T-cell (primary cell): ENCODE results near the gene COL13A1. TPM values are rescaled to one million over a fixed set of nuclear protein-coding genes. Genes with fewer than 3 reads are reported as not detected.

Experiments used
- ATAC-seq, 4 experiments: fragments of 200-7000 bp in 3 of 4; fragments of 150-1000 bp in 1 of 4; cut with Tn5 transposase; replicated peaks in 1 of 4; 1 replicate in 3 of 4; 2 replicates in 1 of 4; pipeline ENCODE4 v1.10.0; 2021; ENCODE audit warnings: moderate library complexity in 3 of 4, mild to moderate bottlenecking in 2 of 4, moderate number of reproducible peaks in 1 of 4
- CTCF ChIA-PET, 2 donors: fragments of 300-600 bp; sonication (Branson Sonifier 250); formaldehyde crosslinking; loops; one replicate each; lab custom pipeline; 2022; ENCODE audit warnings: antibody characterized with exemption in 2 of 2; lab: Charles Lee
- POLR2A ChIA-PET, 2 donors: fragments of 300-600 bp; sonication (Branson Sonifier 250); formaldehyde crosslinking; loops; one replicate each; lab custom pipeline; 2022; ENCODE audit warnings: antibody characterized with exemption in 2 of 2; lab: Charles Lee
- DNase-seq, 35 experiments: peaks; one replicate each; pipeline versions ENCODE4 v3.0.0 to v3.0.0-alpha.2; 2013 to 2023
- H3K27ac ChIP-seq: one replicate; pipeline ENCODE4 v1.5.1; 2013; ENCODE audit warnings: low read length
- H3K27me3 ChIP-seq, 2 experiments: replicated peaks in 1 of 2; 1 replicate in 1 of 2; 2 replicates in 1 of 2; pipeline versions ENCODE4 v1.6.1 to v1.7.0; 2013; ENCODE audit warnings: low read length in 1 of 2, mixed read lengths in 1 of 2; ENCODE audit not compliant: control insufficient read depth in 2 of 2, insufficient read depth in 2 of 2; ENCODE audit errors: extremely low read depth in 1 of 2
- H3K36me3 ChIP-seq, 2 donors: 1 replicate in 1 of 2; 2 replicates in 1 of 2; pipeline versions ENCODE4 v1.6.1 to v1.7.0; 2013; ENCODE audit warnings: low read length in 1 of 2; ENCODE audit not compliant: control insufficient read depth in 2 of 2, insufficient read depth in 1 of 2; ENCODE audit errors: extremely low read depth in 1 of 2
- H3K4me1 ChIP-seq, 2 experiments: 1 replicate in 1 of 2; 2 replicates in 1 of 2; pipeline versions ENCODE4 v1.6.1 to v1.7.0; 2013; ENCODE audit warnings: low read length in 2 of 2, mixed read lengths in 1 of 2; ENCODE audit not compliant: insufficient read depth in 2 of 2, control insufficient read depth in 1 of 2; ENCODE audit errors: extremely low read depth in 1 of 2
- H3K4me3 ChIP-seq, 2 donors: 1 replicate in 1 of 2; 2 replicates in 1 of 2; pipeline versions ENCODE4 v1.5.1 to v1.7.0; 2013; ENCODE audit warnings: mild to moderate bottlenecking in 2 of 2, low read length in 1 of 2, moderate library complexity in 1 of 2; ENCODE audit not compliant: control insufficient read depth in 1 of 2; ENCODE audit errors: extremely low read depth in 1 of 2
- H3K9me3 ChIP-seq: 2 replicates; pipeline ENCODE4 v1.7.0; 2013
- H3K27ac Mint-ChIP-seq, 2 donors: one replicate each; pipeline ENCODE4 v1.8.0; 2020 to 2021; ENCODE audit warnings: mild to moderate bottlenecking in 2 of 2, mixed read lengths in 2 of 2
- H3K27me3 Mint-ChIP-seq, 2 donors: one replicate each; pipeline ENCODE4 v1.8.0; 2021 to 2022; ENCODE audit warnings: mixed read lengths in 2 of 2
- H3K36me3 Mint-ChIP-seq: one replicate; pipeline ENCODE4 v1.8.0; 2021; ENCODE audit warnings: mixed read lengths
- H3K4me1 Mint-ChIP-seq, 3 donors: one replicate each; pipeline ENCODE4 v1.8.0; 2020 to 2022; ENCODE audit warnings: mixed read lengths in 3 of 3, mild to moderate bottlenecking in 1 of 3
- H3K4me3 Mint-ChIP-seq, 3 donors: one replicate each; pipeline ENCODE4 v1.8.0; 2020 to 2022; ENCODE audit warnings: mild to moderate bottlenecking in 3 of 3, mixed read lengths in 3 of 3, moderate library complexity in 3 of 3
- H3K9me3 Mint-ChIP-seq, 3 donors: one replicate each; pipeline ENCODE4 v1.8.0; 2020 to 2022; ENCODE audit warnings: mixed read lengths in 3 of 3
- WGBS: methylation state at CpG from one replicate; pipeline ENCODE4 v1.1.5; 2013; ENCODE audit warnings: missing lambda C conversion rate; ENCODE audit not compliant: insufficient coverage; 5-methylcytosine and 5-hydroxymethylcytosine counted together
- total RNA-seq, 35 experiments: library from RNA in 6 of 35; stranded (reverse) in 6 of 35; fragments of 120-200 nt in 1 of 35; gene quantifications; one replicate each; pipeline versions ENCODE4 v1.2.1 to v1.2.4 and lab custom pipeline; 2013 to 2026

COL13A1 gene
- total RNA-seq, 5 donors from 2014 or later (not counting 1 experiment from before 2014, with no cell fraction given) = 0.09 TPM; not detected in 4

DNA sequence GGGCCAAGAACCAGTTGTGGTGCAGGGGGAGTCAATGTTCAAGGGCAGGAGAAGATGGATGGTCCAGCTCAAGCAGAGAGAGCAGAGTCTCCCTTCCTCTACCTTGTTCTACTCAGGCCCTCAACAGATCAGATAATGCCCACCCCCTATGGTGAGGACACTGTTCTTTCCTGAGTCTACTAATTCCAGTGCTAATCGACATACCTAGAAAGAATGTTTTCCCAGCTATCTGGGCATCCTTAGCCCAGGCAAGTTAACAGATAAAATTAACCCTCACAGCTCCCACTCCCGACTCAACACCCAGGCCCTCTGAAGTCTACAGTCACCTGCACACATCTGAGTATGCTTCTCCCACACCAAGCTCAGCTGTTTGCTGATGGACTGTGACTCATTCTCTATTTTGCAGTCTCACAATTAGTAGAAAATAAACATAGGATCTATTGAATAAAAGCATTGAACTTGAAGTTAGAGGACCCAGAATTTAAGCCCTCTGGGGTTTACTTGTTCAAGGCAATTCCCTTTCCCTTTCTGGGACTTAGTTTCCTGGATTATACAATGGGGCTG is 17.1 kb downstream of the COL13A1 start:
- peaks cover 1 to 3% of the 10 kb centered on the region in 2 donors for H3K27me3 Mint-ChIP-seq
- no peaks in the 10 kb centered on the region for H3K9me3 ChIP-seq
- H3K27ac Mint-ChIP-seq = no peak overlapping the region
- no CpG with 5 or more reads among the region's 2 CpGs for WGBS
- H3K27ac ChIP-seq = no peak overlapping the region
- H3K9me3 Mint-ChIP-seq = peaks cover 0 to 5% (median 5%) of the 10 kb centered on the region in 3 donors
- ChIA-PET CTCF (no interaction called here), POLR2A (no interaction called here)
- no peak overlapping the region for H3K4me3 ChIP-seq
- peaks cover 7 to 24% (median 13%) of the 10 kb centered on the region in 3 donors for H3K4me1 Mint-ChIP-seq
- no peaks in the 10 kb centered on the region for H3K36me3 ChIP-seq
- ATAC-seq (no peak), DNase-seq (no peak)
- no peaks in the 10 kb centered on the region for H3K36me3 Mint-ChIP-seq
- H3K4me1 ChIP-seq = peaks cover 0 to 5% of the 10 kb centered on the region in 2 experiments
- H3K27me3 ChIP-seq = peaks cover 0 to 15% of the 10 kb centered on the region in 2 experiments
- no peak overlapping the region for H3K4me3 Mint-ChIP-seq

DNA sequence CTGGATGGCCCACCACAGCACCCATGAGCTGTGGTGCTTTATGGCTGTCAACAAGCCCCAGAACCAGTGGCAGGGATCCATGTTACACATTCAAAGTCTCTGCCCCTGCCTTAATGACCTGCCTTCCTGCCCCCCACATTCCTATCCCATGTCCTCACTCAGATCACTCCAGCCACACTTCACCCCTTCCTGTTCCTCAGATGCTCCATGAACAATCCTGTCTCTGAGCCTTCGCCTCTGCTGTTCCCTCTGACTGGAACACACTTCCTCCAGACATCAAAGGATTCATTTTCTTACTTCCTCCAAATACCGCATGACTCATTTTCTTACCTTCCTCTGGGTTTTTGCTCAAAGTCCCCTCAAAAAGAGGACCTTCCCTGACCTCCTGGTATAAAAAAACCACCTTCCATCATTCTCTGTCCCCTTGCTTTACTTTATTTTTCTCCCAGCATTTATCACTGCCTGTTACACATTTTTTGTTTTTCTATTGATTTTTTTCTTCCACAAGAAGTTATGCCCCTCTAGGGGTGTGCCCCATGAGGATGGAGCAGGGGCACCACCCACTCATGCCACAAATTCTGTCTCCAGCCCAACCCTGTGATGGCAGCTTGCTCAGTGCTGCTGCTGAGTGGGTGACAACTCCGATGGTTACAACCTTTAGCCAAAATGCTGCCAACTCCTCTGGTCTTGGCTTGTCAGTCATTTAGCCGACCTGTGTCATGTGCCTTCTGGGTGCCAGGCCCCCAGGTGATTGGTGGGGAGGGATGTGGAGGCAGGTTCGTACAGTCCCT is 18.2 kb downstream of the COL13A1 start:
- Histone ChIP-seq H3K9me3 (no peaks in the 10 kb centered on the region), H3K4me3 (no peak overlapping the region), H3K27ac (no peak overlapping the region), H3K4me1 (peaks cover 0 to 5% of the 10 kb centered on the region in 2 experiments), H3K27me3 (peaks cover 0 to 21% of the 10 kb centered on the region in 2 experiments), H3K36me3 (no peaks in the 10 kb centered on the region)
- Mint-ChIP-seq H3K9me3 (peaks cover 0 to 5% (median 5%) of the 10 kb centered on the region in 3 donors), H3K36me3 (no peaks in the 10 kb centered on the region), H3K4me3 (no peak overlapping the region), H3K27ac (no peak overlapping the region), H3K4me1 (peaks cover 7 to 24% (median 13%) of the 10 kb centered on the region in 3 donors), H3K27me3 (peaks cover 1 to 3% of the 10 kb centered on the region in 2 donors)
- CTCF ChIA-PET = no interaction called here
- ATAC-seq (no peak), DNase-seq (no peak)
- POLR2A ChIA-PET = no interaction called here
- 57% methylated on average over 4 of the region's 5 CpGs for WGBS

DNA sequence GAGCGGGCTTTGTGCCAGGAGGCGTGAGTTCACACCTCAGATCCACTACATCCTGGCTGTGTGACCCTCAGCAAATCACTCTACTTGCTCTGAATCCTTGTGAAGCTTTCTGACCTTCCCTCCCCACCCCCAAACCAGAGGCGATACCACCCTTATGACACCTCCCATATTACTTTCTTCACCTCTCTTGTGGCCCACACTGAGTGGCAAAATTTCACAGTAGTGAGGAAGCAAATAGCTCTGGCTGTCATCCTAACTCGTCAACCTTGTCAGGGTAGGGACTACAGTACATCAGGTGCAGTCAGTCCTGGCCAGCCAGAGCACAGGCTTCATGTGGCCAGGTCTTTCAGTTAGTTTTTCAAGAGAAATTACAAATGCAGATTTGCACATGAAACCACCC is 19.1 kb downstream of the COL13A1 start:
- Mint-ChIP-seq H3K36me3 (no peaks in the 10 kb centered on the region), H3K9me3 (peaks cover 0 to 5% (median 5%) of the 10 kb centered on the region in 3 donors), H3K27me3 (peaks cover 3 to 5% of the 10 kb centered on the region in 2 donors), H3K4me3 (no peak overlapping the region), H3K27ac (no peak overlapping the region), H3K4me1 (peaks cover 7 to 24% (median 13%) of the 10 kb centered on the region in 3 donors)
- POLR2A ChIA-PET = no interaction called here
- Histone ChIP-seq H3K9me3 (no peaks in the 10 kb centered on the region), H3K36me3 (no peaks in the 10 kb centered on the region), H3K4me3 (no peak overlapping the region), H3K4me1 (peaks cover 0 to 5% of the 10 kb centered on the region in 2 experiments), H3K27ac (no peak overlapping the region), H3K27me3 (peaks cover 0 to 18% of the 10 kb centered on the region in 2 experiments)
- DNase-seq (no peak), ATAC-seq (no peak)
- 67% methylated on average over 3 of the region's 4 CpGs for WGBS
- CTCF ChIA-PET = no interaction called here

DNA sequence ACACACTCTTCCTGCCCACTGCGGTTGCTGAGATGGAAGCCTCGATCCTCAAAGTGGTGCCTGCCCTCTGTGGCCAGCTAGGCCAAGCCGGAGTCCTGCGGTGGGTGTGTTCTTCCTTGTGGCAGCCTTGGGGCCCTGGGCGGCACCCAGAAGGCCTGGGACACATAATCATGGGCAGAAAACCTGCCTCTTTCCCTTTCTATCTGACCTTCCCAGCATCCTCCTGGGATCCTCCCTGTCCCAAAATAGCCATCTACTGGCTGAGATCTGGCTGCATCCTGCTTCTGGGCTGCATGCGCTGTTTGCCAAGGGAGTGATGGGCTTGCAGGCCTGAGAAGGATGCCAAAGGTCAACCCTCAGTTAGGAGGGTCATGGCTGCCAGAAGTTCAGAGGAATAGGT is 23.9 kb downstream of the COL13A1 start:
- DNase-seq = no peak

DNA sequence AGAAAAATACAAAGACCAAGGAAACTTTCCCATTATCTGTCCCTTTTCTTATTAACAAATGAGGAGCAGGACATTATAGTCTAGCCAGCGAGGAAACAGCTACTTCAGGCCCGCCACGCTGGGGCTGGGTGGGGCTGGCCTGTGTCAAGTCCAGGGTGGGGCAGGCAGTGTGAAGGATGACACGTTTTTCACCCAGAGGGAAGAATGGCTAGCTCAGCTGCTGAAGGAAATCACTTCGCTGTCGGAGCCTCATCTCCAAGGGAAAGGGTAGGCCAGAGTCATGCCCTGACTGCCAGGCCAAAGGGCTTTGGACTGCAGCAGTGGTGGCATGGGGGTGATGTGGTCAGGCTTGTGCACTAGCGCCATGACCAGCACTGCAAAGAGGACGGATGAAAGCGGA is 24.4 kb downstream of the COL13A1 start:
- ChIA-PET POLR2A (no interaction called here), CTCF (no interaction called here)
- Mint-ChIP-seq H3K27me3 (peaks cover 19 to 22% of the 10 kb centered on the region in 2 donors), H3K27ac (no peak overlapping the region), H3K9me3 (no peaks in the 10 kb centered on the region), H3K4me1 (no peaks in the 10 kb centered on the region), H3K36me3 (no peaks in the 10 kb centered on the region), H3K4me3 (no peak overlapping the region)
- DNase-seq (no peak), ATAC-seq (no peak)
- Histone ChIP-seq H3K4me1 (no peaks in the 10 kb centered on the region), H3K9me3 (no peaks in the 10 kb centered on the region), H3K27me3 (peaks cover 0 to 33% of the 10 kb centered on the region in 2 experiments), H3K4me3 (no peak overlapping the region), H3K27ac (no peak overlapping the region), H3K36me3 (no peaks in the 10 kb centered on the region)
- 87% methylated on average over 9 of the region's 9 CpGs for WGBS

More for the DNA sequence above, 23.9 kb downstream of the COL13A1 start:
- WGBS = 94% methylated on average over 3 of the region's 6 CpGs
- ChIA-PET POLR2A (no interaction called here), CTCF (no interaction called here)
- Histone ChIP-seq H3K4me1 (peaks cover 0 to 2% of the 10 kb centered on the region in 2 experiments), H3K27ac (no peak overlapping the region), H3K27me3 (peaks cover 0 to 33% of the 10 kb centered on the region in 2 experiments), H3K4me3 (no peak overlapping the region), H3K36me3 (no peaks in the 10 kb centered on the region), H3K9me3 (no peaks in the 10 kb centered on the region)
- Mint-ChIP-seq H3K9me3 (no peaks in the 10 kb centered on the region), H3K36me3 (no peaks in the 10 kb centered on the region), H3K4me1 (peaks cover 0 to 2% (median 0%) of the 10 kb centered on the region in 3 donors), H3K27ac (no peak overlapping the region), H3K4me3 (no peak overlapping the region), H3K27me3 (peaks cover 19 to 22% of the 10 kb centered on the region in 2 donors)
- no peak for ATAC-seq

DNA sequence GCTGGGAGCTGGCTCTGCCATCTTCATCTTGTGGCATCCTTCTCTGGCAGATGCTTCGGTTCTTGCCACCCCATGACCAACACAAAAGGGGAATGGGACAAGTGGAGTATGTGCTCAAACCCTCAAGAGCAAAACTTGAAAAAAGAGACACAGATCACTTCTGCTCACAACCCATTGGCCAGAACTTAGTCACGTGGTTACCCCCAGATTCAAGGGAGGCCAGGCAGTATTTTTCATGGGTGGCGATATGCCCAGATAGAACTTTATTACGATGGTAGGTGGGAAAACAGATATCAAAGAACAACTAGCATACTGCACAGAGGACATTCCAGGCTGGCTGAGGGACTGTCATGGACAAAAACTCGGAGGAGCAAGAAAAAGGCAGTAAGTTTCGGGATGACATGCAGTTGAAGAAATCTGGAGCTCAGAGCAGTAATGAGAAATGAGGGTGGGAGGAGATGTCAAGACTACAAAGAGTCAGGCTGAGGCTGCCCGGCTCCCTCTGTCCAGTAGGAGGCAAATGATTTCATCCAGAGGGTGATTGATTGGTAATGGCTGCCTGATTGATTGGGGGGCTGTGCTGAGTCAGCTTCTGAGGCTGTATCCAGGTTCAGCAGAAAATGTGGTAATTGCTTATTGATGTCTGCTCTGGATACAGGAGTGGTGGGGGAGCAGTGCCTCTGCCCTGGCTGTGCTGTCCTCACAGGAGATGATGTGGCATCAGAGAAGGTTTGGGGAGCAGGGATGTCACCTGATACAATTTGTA is 25.3 kb downstream of the COL13A1 start:
- H3K27ac Mint-ChIP-seq = no peak overlapping the region
- no peaks in the 10 kb centered on the region for H3K9me3 Mint-ChIP-seq
- ChIA-PET CTCF (no interaction called here), POLR2A (no interaction called here)
- H3K27me3 Mint-ChIP-seq = peaks cover 19 to 26% of the 10 kb centered on the region in 2 donors
- no peaks in the 10 kb centered on the region for H3K4me1 ChIP-seq
- no peaks in the 10 kb centered on the region for H3K9me3 ChIP-seq
- no peaks in the 10 kb centered on the region for H3K36me3 ChIP-seq
- H3K27me3 ChIP-seq = peaks cover 0 to 36% of the 10 kb centered on the region in 2 experiments
- DNase-seq = no peak
- no peak overlapping the region for H3K4me3 ChIP-seq
- H3K27ac ChIP-seq = no peak overlapping the region
- H3K36me3 Mint-ChIP-seq = no peaks in the 10 kb centered on the region
- H3K4me1 Mint-ChIP-seq = no peaks in the 10 kb centered on the region
- no peak overlapping the region for H3K4me3 Mint-ChIP-seq
- WGBS = 76% methylated on average over 3 of the region's 7 CpGs
- ATAC-seq = no peak
